HEK293 (cell line): ENCODE measurements around the gene ANKRD30A.
"Not testable (repeated sequence)": the region's sequence is repeated elsewhere in the genome, so short reads cannot be mapped to it uniquely, and the experiment has no call there.

Experiments used
- CTCF ChIA-PET: fragments of 350-600 bp; formaldehyde crosslinking; extraction: SDS; loops from one replicate; lab custom pipeline; 2021; ENCODE audit warnings: antibody characterized with exemption; lab: Yijun Ruan, JAX
- POLR2A ChIA-PET: fragments of 300-600 bp; formaldehyde crosslinking; extraction: SDS; loops from one replicate; lab custom pipeline; 2020; ENCODE audit warnings: antibody characterized with exemption, inconsistent platforms; lab: Yijun Ruan, JAX
- H3K27ac ChIP-seq: fragments of 200-500 bp; sonication (Bioruptor generic); 2 replicates; pipeline ENCODE4 v1.5.1; 2014; ENCODE audit warnings: low read depth, low read length, control low read depth, inconsistent platforms; ENCODE audit errors: extremely low read depth
- H3K36me3 ChIP-seq, 2 experiments: fragments of 200-500 bp in 1 of 2; sonication (Bioruptor generic) in 1 of 2; 1 replicate in 1 of 2; 2 replicates in 1 of 2; pipeline ENCODE4 v1.5.1; 2014 to 2017; ENCODE audit warnings: inconsistent platforms in 2 of 2, low read length in 2 of 2; ENCODE audit not compliant: control insufficient read depth in 2 of 2, insufficient read depth in 1 of 2
- H3K4me1 ChIP-seq: fragments of 200-500 bp; sonication (Bioruptor generic); 2 replicates; pipeline ENCODE4 v1.5.1; 2014; ENCODE audit warnings: mild to moderate bottlenecking, low read length, inconsistent platforms; ENCODE audit not compliant: control insufficient read depth, insufficient read depth
- H3K4me3 ChIP-seq: 2 replicates; pipeline ENCODE4 v1.5.1; 2011; ENCODE audit warnings: low read depth, mild to moderate bottlenecking, control low read depth, low read length, moderate library complexity
- H3K9me3 ChIP-seq: fragments of 200-500 bp; sonication (Bioruptor generic); 2 replicates; pipeline ENCODE4 v1.5.1; 2014; ENCODE audit warnings: low read depth, low read length, inconsistent platforms; ENCODE audit not compliant: control insufficient read depth, insufficient read depth
- EGR2 ChIP-seq: fragments of 450-650 bp; formaldehyde crosslinking; IDR thresholded peaks from 2 replicates; pipeline ENCODE4 v1.5.1; 2016; ENCODE audit warnings: low read depth, missing biosample characterization, missing genetic modification characterization
- MZF1 ChIP-seq: fragments of 450-650 bp; formaldehyde crosslinking; IDR thresholded peaks from 2 replicates; pipeline ENCODE4 v1.5.1; 2017; ENCODE audit warnings: missing biosample characterization, missing genetic modification characterization, borderline replicate concordance
- SCRT2 ChIP-seq: fragments of 450-650 bp; formaldehyde crosslinking; IDR thresholded peaks from 2 replicates; pipeline ENCODE4 v1.5.1; 2016; ENCODE audit warnings: missing biosample characterization, missing genetic modification characterization
- SP3 ChIP-seq: fragments of 450-650 bp; formaldehyde crosslinking; IDR thresholded peaks from 2 replicates; pipeline ENCODE4 v1.5.1; 2016; ENCODE audit warnings: missing biosample characterization, missing genetic modification characterization
- WT1 ChIP-seq: fragments of 450-650 bp; formaldehyde crosslinking; IDR thresholded peaks from 2 replicates; pipeline ENCODE4 v1.5.1; 2016; ENCODE audit warnings: missing biosample characterization, missing genetic modification characterization
- ZBTB21 ChIP-seq: fragments of 450-650 bp; formaldehyde crosslinking; IDR thresholded peaks from 2 replicates; pipeline ENCODE4 v1.5.1; 2017; ENCODE audit warnings: missing biosample characterization, missing genetic modification characterization
- ZFP37 ChIP-seq: fragments of 450-650 bp; formaldehyde crosslinking; IDR thresholded peaks from 2 replicates; pipeline ENCODE4 v1.5.1; 2016; ENCODE audit warnings: missing biosample characterization, missing genetic modification characterization
- ZNF19 ChIP-seq: fragments of 450-650 bp; formaldehyde crosslinking; IDR thresholded peaks from 2 replicates; pipeline ENCODE4; 2016; ENCODE audit warnings: missing biosample characterization, missing genetic modification characterization, low read depth
- ZNF2 ChIP-seq: fragments of 450-650 bp; formaldehyde crosslinking; IDR thresholded peaks from 2 replicates; pipeline ENCODE4 v1.5.1; 2016; ENCODE audit warnings: missing biosample characterization, missing genetic modification characterization
- ZNF366 ChIP-seq: fragments of 450-650 bp; formaldehyde crosslinking; conservative IDR thresholded peaks from 2 replicates; pipeline ENCODE4 v1.5.1; 2016; ENCODE audit warnings: missing biosample characterization, missing genetic modification characterization
- ZNF510 ChIP-seq: fragments of 450-650 bp; formaldehyde crosslinking; IDR thresholded peaks from 2 replicates; pipeline ENCODE4 v1.5.1; 2018; ENCODE audit warnings: mild to moderate bottlenecking, missing genetic modification characterization, missing biosample characterization; ENCODE audit not compliant: insufficient replicate concordance
- ZNF558 ChIP-seq: fragments of 450-650 bp; formaldehyde crosslinking; IDR thresholded peaks from 2 replicates; pipeline ENCODE4 v1.5.1; 2016; ENCODE audit warnings: missing biosample characterization, missing genetic modification characterization
- ZSCAN30 ChIP-seq: fragments of 450-650 bp; IDR thresholded peaks from 2 replicates; pipeline ENCODE4 v1.5.1; 2018; ENCODE audit warnings: missing biosample characterization, mild to moderate bottlenecking, missing genetic modification characterization, moderate library complexity
- ZXDB ChIP-seq: fragments of 450-650 bp; formaldehyde crosslinking; IDR thresholded peaks from 2 replicates; pipeline ENCODE4 v1.5.1; 2016; ENCODE audit warnings: missing biosample characterization, missing genetic modification characterization
- TF ChIP-seq, protein P1 (sequence below): fragments of 450-650 bp; formaldehyde crosslinking; IDR thresholded peaks from 2 replicates; pipeline ENCODE4 v1.5.0; 2017; ENCODE audit warnings: missing biosample characterization, missing genetic modification characterization, borderline replicate concordance
- TF ChIP-seq, protein P2 (sequence below): fragments of 450-650 bp; formaldehyde crosslinking; IDR thresholded peaks from 2 replicates; pipeline ENCODE4 v1.5.1; 2016; ENCODE audit warnings: missing biosample characterization, missing genetic modification characterization
- TF ChIP-seq, protein P3 (sequence below): fragments of 450-650 bp; formaldehyde crosslinking; IDR thresholded peaks from 2 replicates; pipeline ENCODE4 v1.5.1; 2017; ENCODE audit warnings: missing biosample characterization, missing genetic modification characterization
- TF ChIP-seq, protein P4 (sequence below): fragments of 450-650 bp; formaldehyde crosslinking; IDR thresholded peaks from 2 replicates; pipeline ENCODE4 v1.5.1; 2016; ENCODE audit warnings: missing biosample characterization, missing genetic modification characterization

Gene ANKRD30A

DNA sequence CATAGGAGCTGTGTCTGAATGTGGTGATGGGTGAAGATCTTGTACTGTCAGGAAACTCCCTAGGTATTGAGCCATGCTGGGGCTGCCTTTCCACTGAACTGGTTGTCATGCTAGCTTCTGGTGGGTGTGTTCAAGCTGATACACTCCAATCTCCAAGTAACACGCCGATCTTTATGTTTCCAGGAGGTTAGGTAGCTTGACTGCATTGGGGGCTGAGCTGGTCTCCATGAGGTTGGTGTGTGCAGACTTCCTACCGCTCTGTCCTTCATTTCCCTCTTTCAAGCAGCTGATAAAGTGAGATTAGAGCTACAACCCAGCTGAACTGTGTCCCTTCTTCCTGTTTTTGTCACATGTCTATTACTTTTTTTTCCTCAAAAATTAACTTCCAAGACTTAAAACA is 265.5 kb downstream of the ANKRD30A start:
- H3K4me3 ChIP-seq = no peak overlapping the region
- no peak overlapping the region for H3K27ac ChIP-seq
- TF ChIP-seq MZF1 (tag by site-specific recombination) = no peak
- TF ChIP-seq ZNF2 (tag by site-specific recombination) = no peak
- TF ChIP-seq ZNF510 = no peak
- no peak for TF ChIP-seq SCRT2 (tag by site-specific recombination)
- no peak for TF ChIP-seq ZXDB (tag by site-specific recombination)
- TF ChIP-seq ZNF558 (tag by site-specific recombination) = no peak
- TF ChIP-seq, protein P1, sequence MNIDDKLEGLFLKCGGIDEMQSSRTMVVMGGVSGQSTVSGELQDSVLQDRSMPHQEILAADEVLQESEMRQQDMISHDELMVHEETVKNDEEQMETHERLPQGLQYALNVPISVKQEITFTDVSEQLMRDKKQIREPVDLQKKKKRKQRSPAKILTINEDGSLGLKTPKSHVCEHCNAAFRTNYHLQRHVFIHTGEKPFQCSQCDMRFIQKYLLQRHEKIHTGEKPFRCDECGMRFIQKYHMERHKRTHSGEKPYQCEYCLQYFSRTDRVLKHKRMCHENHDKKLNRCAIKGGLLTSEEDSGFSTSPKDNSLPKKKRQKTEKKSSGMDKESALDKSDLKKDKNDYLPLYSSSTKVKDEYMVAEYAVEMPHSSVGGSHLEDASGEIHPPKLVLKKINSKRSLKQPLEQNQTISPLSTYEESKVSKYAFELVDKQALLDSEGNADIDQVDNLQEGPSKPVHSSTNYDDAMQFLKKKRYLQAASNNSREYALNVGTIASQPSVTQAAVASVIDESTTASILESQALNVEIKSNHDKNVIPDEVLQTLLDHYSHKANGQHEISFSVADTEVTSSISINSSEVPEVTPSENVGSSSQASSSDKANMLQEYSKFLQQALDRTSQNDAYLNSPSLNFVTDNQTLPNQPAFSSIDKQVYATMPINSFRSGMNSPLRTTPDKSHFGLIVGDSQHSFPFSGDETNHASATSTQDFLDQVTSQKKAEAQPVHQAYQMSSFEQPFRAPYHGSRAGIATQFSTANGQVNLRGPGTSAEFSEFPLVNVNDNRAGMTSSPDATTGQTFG (tag by site-specific recombination) = no peak
- TF ChIP-seq ZSCAN30 (tag by site-specific recombination) = no peak
- TF ChIP-seq WT1 = no peak
- TF ChIP-seq ZNF19 (tag by site-specific recombination) = no peak
- no peak for TF ChIP-seq EGR2 (tag by site-specific recombination)
- no peak for TF ChIP-seq ZNF366 (tag by site-specific recombination)
- TF ChIP-seq SP3 (tag by site-specific recombination) = no peak
- no peak for TF ChIP-seq ZFP37
- TF ChIP-seq ZBTB21 (tag by site-specific recombination) = no peak
- TF ChIP-seq, protein P2, sequence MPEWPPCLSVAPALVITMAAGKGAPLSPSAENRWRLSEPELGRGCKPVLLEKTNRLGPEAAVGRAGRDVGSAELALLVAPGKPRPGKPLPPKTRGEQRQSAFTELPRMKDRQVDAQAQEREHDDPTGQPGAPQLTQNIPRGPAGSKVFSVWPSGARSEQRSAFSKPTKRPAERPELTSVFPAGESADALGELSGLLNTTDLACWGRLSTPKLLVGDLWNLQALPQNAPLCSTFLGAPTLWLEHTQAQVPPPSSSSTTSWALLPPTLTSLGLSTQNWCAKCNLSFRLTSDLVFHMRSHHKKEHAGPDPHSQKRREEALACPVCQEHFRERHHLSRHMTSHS (tag by site-specific recombination) = no peak
- TF ChIP-seq, protein P3, sequence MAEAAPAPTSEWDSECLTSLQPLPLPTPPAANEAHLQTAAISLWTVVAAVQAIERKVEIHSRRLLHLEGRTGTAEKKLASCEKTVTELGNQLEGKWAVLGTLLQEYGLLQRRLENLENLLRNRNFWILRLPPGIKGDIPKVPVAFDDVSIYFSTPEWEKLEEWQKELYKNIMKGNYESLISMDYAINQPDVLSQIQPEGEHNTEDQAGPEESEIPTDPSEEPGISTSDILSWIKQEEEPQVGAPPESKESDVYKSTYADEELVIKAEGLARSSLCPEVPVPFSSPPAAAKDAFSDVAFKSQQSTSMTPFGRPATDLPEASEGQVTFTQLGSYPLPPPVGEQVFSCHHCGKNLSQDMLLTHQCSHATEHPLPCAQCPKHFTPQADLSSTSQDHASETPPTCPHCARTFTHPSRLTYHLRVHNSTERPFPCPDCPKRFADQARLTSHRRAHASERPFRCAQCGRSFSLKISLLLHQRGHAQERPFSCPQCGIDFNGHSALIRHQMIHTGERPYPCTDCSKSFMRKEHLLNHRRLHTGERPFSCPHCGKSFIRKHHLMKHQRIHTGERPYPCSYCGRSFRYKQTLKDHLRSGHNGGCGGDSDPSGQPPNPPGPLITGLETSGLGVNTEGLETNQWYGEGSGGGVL (tag by site-specific recombination) = no peak
- TF ChIP-seq, protein P4, sequence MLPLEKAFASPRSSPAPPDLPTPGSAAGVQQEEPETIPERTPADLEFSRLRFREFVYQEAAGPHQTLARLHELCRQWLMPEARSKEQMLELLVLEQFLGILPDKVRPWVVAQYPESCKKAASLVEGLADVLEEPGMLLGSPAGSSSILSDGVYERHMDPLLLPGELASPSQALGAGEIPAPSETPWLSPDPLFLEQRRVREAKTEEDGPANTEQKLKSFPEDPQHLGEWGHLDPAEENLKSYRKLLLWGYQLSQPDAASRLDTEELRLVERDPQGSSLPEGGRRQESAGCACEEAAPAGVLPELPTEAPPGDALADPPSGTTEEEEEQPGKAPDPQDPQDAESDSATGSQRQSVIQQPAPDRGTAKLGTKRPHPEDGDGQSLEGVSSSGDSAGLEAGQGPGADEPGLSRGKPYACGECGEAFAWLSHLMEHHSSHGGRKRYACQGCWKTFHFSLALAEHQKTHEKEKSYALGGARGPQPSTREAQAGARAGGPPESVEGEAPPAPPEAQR = no peak
- ChIA-PET POLR2A (no interaction called here), CTCF (no interaction called here)
- no peaks in the 10 kb centered on the region for H3K36me3 ChIP-seq
- H3K9me3 ChIP-seq = no peaks in the 10 kb centered on the region
- H3K4me1 ChIP-seq = no peaks in the 10 kb centered on the region

DNA sequence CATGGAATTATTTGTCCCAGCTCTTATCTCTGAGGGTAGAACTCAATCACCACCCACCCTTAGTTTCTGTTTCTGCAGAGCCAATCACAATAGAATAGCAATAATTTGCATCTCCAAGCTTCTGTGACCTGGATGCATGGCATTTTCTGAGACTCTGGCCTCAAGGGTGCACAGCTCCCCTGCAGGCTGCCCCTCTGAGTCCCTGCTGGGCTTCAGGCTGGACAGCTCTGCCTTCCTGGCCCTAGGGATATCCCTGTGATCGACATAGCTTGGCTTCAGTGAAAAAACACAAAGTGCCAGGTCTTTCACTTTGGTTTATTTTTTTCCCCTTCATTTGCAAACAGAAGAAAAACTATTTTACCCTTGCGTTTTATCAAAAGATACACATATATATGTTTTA is 275.4 kb downstream of the ANKRD30A start:
- H3K4me3 ChIP-seq, H3K36me3 ChIP-seq, H3K9me3 ChIP-seq, POLR2A ChIA-PET, H3K4me1 ChIP-seq, CTCF ChIA-PET, H3K27ac ChIP-seq: not testable (repeated sequence)
